Measurements from ENCODE around the gene NAAA. TPM values are rescaled to one million over a fixed set of nuclear protein-coding genes. Genes with fewer than 3 reads are reported as not detected.
A peak's percentile ranks its signal among the peaks of the same experiment; 100 is the strongest.
"Not testable (repeated sequence)": the region's sequence is repeated elsewhere in the genome, so short reads cannot be mapped to it uniquely, and the experiment has no call there.

Gene NAAA
- polyA plus RNA-seq, 3 donors, result 170 to 308 (median 231) TPM

DNA sequence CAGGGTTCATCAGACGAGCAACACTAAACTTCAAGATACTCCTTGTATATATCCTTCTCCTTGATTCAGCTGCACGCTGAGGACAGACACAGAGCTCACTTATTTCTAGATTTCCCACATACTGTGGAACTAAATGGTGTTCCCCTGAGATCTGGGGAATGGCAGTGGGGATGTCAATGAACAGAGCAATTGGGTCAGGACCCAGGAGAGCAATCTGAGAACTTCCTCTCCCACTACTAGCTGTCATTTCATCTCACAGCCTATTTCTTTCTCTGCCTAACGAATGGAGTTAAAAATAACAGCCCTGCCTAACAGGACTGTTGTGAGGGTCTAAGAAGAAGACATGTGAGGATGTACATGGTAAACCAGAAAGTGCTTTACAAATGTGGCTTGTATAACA, 10.7 kb downstream of the NAAA start:
- Histone ChIP-seq H3K9me3 (replicated peaks in 1 of 2; ENCODE audit: control insufficient read depth in 1 of 2, insufficient read depth in 1 of 2, low read length in 2 of 2) (no peaks in the 10 kb centered on the region), H3K27me3 (ENCODE audit: control insufficient read depth in 2 of 2, insufficient read depth in 2 of 2, low read length in 2 of 2) (no peaks in the 10 kb centered on the region), H3K4me3 (replicated peaks in 1 of 3; ENCODE audit: low read depth in 2 of 3, low read length in 3 of 3) (no peak overlapping the region), H4K20me1 (ENCODE audit: insufficient read depth, low read length) (peaks cover 76% of the 10 kb centered on the region), H2AFZ (ENCODE audit: insufficient read depth, low read depth, low read length, poor library complexity, severe bottlenecking) (no peak overlapping the region), H3K36me3 (replicated peaks in 1 of 2; ENCODE audit: control insufficient read depth in 1 of 2, insufficient read depth in 2 of 2, low read length in 2 of 2) (peaks cover 94 to 96% of the 10 kb centered on the region in 2 donors), H3K9ac (ENCODE audit: insufficient read depth, low read length, poor library complexity, severe bottlenecking) (no peak overlapping the region), H3K4me2 (replicated peaks; ENCODE audit: extremely low read depth, low read length, poor library complexity, severe bottlenecking) (no peak overlapping the region), H3K27ac (ENCODE audit: low read depth in 1 of 2, low read length in 2 of 2) (peak overlapping the region in 1 of 2 donors; percentile 20), H3K79me2 (ENCODE audit: insufficient read depth, low read length) (no peaks in the 10 kb centered on the region), H3K4me1 (ENCODE audit: control insufficient read depth in 1 of 2, insufficient read depth in 2 of 2, low read length in 2 of 2) (no peaks in the 10 kb centered on the region)
- no peak for TF ChIP-seq CTCF (IDR thresholded peaks at IDR 0.05)
- DNase-seq, result no peak
- H3K4me3 Mint-ChIP-seq, result no peak overlapping the region
- WGBS (ENCODE audit: insufficient coverage), result no CpG with 5 or more reads among the region's 3 CpGs
- intact Hi-C loops (cut with micrococcal nuclease), result no loop called here
- peak overlapping the region in 1 of 7 donors; percentile 22 for H3K27ac Mint-ChIP-seq
- H3K27me3 Mint-ChIP-seq (ENCODE audit: low read depth in 3 of 3), result peaks cover 0 to 3% (median 0%) of the 10 kb centered on the region in 3 donors
- no peaks in the 10 kb centered on the region for H3K9me3 Mint-ChIP-seq
- peaks cover 5% of the 10 kb centered on the region for H3K4me1 Mint-ChIP-seq
- H3K36me3 Mint-ChIP-seq, result peaks cover 68 to 95% of the 10 kb centered on the region in 2 donors

DNA sequence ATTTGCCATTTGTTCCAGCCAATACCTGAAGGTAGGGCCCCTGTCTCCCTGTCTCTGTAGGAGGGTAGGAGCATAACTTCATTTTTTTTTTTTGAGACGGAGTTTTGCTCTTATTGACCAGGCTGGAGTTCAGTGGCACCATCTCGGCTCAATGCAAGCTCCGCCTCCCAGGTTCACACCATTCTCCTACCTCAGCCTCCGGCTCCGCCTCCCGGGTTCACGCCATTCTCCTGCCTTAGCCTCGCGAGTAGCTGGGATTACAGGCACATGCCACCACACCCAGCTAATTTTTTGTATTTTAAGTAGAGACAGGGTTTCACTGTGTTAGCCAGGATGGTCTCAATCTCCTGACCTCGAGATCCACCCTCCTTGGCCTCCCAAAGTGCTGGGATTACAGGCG, 15.9 kb downstream of the NAAA start:
- Mint-ChIP-seq H3K36me3 (peaks cover 84 to 100% of the 10 kb centered on the region in 2 donors), H3K4me1 (peaks cover 15% of the 10 kb centered on the region)
- intact Hi-C loops (cut with micrococcal nuclease); H3K79me2 ChIP-seq (ENCODE audit: insufficient read depth, low read length); H3K27ac Mint-ChIP-seq; H3K4me2 ChIP-seq (replicated peaks; ENCODE audit: extremely low read depth, low read length, poor library complexity, severe bottlenecking); H3K27me3 ChIP-seq (ENCODE audit: control insufficient read depth in 2 of 2, insufficient read depth in 2 of 2, low read length in 2 of 2); H3K4me1 ChIP-seq (ENCODE audit: control insufficient read depth in 1 of 2, insufficient read depth in 2 of 2, low read length in 2 of 2); H3K27me3 Mint-ChIP-seq (ENCODE audit: low read depth in 3 of 3); H2AFZ ChIP-seq (ENCODE audit: insufficient read depth, low read depth, low read length, poor library complexity, severe bottlenecking); H3K27ac ChIP-seq (ENCODE audit: low read depth in 1 of 2, low read length in 2 of 2); H3K9ac ChIP-seq (ENCODE audit: insufficient read depth, low read length, poor library complexity, severe bottlenecking); H3K9me3 Mint-ChIP-seq; DNase-seq; H3K4me3 Mint-ChIP-seq; H3K9me3 ChIP-seq (replicated peaks in 1 of 2; ENCODE audit: control insufficient read depth in 1 of 2, insufficient read depth in 1 of 2, low read length in 2 of 2); H3K4me3 ChIP-seq (replicated peaks in 1 of 3; ENCODE audit: low read depth in 2 of 3, low read length in 3 of 3): not testable (repeated sequence)
- H4K20me1 ChIP-seq (ENCODE audit: insufficient read depth, low read length), result peaks cover 51% of the 10 kb centered on the region
- H3K36me3 ChIP-seq (replicated peaks in 1 of 2; ENCODE audit: control insufficient read depth in 1 of 2, insufficient read depth in 2 of 2, low read length in 2 of 2), result peaks cover 93 to 98% of the 10 kb centered on the region in 2 donors
- 100% methylated on average over 2 of the region's 11 CpGs for WGBS (ENCODE audit: insufficient coverage)
